HG02970 (cell line): ENCODE data around the gene SP2.

ENCODE experiments used
- ATAC-seq: cut with Tn5 transposase; IDR thresholded peaks from one replicate; pipeline ENCODE4 v1.9.1; 2021; ENCODE audit warnings: mild to moderate bottlenecking, moderate library complexity, moderate number of reproducible peaks; ENCODE audit not compliant: unreplicated experiment, low FRiP score

The SP2 gene

DNA sequence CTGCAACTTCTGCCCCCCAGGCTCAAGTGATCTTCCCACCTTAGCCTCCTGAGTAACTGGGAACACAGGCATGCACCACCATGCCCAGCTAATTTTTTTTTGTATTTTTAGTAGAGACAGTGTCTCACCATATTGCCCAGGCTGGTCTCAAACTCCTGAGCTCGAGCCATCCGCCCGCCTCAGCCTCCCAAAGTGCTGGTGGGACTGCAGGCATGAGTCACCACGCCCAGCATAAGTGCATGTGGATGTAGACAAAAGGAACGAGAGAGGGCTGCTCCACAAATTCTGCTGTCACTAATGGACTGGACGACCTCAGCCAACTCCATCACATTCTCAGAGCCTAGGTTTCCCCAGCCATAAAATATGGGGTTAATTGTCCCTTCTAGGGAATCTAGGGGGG lies 7.7 kb upstream of the SP2 start:
- ATAC-seq = no peak

DNA sequence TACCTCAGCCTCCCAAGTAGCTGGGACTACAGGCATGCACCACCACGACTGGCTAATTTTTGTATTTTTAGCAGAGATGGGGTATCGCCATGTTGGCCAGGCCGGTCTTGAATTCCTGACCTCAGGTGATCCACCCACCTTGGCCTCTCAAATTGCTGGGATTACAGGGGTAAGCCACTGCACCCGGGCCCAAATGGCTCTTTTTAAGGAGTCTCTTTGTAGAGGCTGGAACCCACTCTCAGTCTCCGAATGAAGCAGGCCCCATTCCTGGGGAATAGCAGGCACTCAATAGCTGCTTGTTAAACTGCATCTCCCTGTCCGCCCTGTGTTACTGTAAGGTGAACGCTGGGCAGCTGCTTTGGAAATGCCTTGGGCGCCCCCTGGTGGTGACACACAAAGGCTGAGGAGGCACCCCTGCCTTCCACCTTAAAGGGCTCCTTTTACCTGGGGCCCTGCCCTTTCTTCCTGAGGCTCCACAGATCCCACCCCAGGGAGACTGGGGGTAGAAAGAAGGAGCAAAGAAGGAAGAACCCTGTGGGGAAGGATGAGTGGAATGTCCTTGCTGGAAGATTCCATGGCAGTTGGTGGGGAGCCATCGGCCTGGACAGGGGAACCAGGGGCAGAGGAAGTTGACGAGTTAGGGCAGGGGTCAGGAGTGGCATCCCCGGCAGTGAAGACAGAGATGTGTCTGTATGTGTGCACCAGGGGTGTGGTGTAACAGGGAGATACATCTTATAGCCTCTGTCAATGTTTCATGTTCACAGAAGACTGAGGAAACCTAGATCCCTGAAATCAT lies 6.1 kb upstream of the SP2 start:
- no peak for ATAC-seq

DNA sequence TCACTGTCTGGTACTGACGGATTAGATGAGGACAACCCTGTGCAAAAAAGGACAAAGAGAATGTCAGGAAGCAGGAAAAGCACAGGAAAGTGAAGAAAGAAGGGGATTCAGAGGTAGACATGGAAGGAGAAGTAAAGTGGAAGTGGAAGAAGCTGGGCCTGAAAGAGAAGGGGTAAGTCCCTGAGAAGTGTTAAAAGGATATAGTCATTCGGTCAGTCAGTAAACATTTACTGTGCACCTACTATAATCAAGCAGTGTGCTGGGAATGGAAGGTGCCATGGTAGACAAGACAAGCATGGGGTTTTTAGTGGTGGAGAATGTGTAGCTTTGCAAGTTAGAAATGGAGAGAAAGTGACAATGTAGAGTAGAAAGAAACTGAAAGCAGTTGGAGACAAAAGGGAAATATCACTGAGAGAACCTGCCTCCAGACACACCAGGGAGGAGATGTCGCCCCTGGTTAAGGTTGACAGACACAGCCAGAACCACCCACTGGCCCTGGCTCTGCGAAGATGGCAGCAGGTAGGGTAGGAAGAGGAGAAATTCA lies 4.4 kb upstream of the SP2 start:
- ATAC-seq = no peak

DNA sequence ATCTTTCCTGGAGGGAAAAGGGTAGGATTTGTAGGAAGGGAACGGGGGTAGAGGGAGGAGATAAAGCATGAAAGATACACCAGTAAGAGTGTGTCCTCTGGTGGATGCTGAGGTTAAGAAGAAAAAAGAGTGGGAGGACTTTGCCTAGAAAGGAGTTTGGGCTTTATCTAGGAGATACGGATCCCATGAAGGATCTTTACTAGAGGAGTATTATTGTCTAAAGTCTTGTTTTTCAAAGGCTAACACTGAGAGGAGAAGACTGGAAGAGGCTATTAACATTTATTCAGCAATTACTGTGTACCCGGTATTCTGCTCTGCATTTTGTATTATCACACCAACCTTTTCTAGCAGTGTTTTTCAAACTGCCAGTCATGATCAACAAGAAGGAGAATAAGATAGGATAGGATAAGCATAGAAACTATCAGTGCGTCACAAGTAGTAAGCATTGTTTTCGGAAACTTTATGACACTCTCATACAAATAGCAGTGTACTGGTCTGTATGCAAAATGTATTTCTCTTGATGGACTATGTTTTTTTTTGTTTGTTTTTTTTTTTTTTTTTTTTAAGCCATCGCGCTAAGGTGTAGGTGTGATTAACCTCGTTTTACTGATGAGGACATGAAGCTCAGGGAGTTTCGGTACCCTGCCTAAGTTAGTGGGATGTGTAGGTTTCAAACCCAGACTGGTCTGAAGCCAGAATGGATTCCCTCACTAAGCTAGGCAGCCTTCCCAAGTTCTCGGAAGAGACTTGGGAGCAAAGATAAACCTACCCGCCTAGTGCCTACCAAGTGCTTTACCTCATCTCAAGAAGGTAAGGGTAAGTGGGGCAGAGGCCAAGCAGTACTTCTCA lies 1.3 kb upstream of the SP2 start:
- no peak for ATAC-seq

DNA sequence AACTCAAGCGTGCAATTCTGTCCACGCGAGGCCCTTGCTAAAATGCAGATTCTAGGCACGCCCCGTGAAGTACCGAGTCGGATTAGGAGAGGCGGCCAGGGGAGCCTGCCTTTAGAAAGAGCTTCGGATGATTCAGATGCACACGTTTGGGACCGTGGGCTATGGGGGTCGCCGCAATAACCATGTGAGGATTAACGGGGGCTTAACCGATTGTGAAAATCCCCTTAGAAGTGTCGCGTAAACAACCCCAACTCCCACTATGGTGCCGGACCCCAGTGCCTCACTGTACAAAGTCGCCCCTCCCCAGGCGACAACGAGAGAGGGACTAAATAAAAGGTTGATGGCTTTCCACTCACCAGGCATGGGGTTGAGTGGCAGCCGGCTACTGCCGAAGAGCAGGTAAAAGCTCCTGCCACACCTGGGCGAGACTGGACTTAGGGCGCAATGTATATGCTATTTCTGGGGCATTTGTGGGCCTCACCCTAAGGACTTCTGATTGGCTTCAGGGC lies 635 bp upstream of the SP2 start:
- no peak for ATAC-seq

DNA sequence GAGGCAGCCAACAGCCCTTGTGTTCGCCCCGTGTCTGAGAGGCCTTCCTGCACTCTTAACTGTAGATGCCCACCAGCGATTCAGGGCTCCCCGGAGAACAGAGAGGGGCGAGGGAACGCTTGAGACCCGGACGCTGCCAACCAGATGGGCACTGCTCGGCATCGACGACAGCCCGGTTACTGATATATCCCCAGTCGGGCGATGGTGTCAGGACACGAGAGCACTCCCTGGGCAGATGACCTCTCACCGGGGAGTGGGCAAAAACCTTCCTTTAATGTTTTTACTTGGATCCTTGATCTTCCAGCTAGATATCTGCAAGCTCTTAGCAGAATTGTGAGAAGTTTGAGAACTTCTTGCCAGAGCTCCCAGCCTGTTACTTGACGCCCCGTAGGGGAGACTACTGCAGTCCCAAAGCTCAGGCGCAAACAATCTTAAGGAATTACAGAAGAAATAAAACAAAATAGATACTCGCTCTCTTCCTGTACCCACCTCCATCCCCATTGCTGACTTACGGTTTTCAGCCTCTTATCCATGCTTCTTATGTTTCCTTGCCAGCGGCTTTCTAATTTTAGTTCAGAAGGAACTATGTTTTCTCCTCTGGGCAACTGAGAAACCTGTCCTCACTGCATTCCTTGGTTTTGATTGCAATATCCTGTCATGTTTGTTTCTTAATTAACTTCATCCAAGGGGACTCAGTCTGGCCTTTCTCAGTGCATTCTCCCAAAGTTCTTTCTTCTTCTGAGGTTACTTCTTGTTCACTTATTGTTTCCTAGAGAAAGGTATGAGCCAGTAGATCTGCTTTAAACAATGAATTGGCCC lies 845 bp downstream of the SP2 start:
- ATAC-seq = peak; percentile 3

DNA sequence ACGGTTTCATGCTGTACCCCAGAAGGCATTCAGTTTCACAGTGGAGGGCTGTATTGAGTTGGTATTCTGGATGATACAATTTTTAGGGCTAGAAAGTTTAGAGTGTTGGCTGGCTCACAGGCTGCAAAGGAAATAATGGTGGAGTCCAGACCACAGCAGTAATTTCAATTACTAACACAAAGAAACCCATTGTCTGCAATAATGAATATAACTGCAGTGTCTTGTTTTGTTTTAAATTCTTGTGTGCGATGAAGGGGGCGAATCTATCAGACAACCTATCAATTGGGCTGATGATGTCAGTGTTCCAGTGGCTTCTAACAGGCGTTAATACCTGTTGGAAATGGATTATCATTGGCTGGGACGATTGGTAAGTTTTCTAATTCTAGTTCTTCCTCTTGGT lies 1.5 kb downstream of the SP2 start:
- no peak for ATAC-seq

DNA sequence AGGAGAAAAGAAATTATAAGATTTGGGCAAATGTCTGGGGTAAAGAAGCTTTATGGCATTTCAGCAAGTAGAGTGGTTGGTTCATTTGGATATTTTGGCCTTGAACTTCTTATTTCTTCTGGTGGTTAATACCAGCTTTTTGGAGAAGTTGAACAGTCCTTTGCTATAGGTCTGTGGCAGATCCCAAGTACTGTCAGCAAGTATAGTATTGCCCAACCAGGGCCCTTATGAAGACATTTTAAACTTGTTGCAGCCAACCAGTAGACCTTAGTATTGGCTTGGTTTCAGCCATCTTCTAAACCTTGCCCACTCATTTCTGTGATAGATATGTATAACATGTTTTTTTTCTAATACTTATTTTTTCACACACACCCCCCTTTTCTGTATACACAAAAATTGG lies 2.2 kb downstream of the SP2 start:
- ATAC-seq = no peak

DNA sequence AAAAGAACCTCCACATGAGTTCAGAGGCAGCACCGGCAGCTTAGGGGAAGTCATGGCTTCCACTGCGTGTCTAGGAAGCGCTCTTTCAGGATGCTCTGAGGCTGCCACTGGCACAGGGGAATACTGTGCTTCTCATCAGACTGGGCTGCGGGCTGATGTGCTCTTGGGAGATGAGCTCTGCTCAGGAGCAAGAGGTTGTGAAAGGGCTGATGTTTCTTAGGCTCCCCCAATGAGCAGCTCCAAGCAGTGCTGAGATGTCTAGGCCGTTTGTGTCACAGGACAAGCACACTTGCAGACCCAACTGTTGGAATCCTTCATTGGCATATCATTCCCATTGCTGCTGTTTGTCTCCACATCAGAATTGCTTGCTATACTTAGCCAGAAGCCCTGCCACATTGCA lies 3.6 kb downstream of the SP2 start:
- no peak for ATAC-seq

DNA sequence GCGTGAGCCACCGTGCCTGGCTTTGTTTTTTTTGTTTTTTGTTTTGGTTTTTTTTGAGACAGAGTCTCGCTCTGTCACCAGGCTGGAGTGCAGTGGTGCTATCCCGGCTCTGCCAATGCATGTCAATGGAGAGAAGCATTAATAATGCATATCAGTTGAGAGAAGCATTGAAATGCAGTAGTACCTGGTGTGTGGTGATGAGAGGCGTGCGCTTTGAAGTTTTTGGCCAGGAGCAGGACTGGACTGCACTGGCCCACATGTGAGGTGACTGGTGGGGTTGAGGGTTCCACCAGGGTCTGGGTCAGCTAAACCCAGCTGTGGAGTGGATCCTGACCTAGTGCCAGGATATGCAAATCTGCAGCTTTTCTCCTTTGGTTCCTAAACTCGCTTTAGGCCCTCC lies 5.4 kb downstream of the SP2 start:
- no peak for ATAC-seq

DNA sequence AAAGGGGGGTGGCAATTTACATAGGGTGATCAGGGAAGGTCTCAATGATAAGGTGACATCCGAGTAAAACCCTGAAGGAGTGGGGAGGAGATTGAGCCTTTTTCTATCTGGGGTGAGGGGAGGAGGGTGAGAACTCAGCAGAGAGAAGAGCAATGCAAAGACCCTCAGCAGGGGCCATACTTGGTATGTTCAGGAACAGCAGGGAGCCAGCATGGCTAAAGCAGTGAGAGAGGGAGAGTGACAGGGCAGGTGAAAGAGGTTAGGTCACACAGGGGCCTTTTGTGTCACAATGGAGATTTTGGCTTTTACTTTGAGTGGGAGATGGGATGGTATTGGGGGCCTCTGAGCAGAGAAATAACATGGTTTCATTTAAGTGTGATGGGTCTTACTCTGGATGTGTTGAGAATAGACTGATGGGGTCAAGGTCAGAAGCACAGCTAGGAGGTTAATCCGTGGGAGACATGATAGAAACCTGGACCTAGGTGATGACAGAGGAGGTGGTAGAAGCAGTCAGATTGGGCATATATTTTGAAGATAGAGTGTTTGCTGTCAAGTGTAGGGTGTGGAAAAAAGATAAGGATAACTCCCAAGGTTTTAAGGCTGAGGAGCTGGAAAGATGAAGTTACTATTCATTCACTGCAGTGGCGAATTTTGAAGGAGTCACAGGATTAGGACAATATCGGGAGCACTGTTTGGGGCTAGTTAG lies 6.2 kb downstream of the SP2 start:
- ATAC-seq = no peak

DNA sequence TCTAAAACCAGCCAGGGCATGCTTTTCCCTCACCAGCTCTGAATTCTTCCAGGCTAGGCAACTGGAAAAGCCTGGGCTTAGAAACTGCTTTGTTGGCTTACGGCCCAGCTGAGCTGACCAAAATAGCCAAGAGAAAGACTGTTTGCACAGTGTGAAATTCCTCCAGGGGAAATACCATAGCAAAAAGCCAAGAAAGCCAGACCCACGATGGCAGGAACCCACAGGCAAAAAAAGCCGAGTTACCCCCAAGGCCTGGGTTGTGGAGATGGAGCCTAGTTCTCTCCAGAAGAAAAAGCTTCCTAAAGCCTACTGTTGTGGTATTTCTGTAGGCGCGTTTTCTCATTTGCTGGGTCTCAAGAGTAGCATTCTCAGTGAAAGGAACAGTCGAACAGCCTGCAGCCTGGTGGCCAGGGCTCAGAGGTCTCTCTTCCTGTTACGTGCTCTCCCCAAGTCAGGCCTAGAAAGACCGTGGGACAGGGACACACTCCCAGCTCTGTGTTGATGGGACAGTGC lies 9.2 kb downstream of the SP2 start:
- no peak for ATAC-seq

DNA sequence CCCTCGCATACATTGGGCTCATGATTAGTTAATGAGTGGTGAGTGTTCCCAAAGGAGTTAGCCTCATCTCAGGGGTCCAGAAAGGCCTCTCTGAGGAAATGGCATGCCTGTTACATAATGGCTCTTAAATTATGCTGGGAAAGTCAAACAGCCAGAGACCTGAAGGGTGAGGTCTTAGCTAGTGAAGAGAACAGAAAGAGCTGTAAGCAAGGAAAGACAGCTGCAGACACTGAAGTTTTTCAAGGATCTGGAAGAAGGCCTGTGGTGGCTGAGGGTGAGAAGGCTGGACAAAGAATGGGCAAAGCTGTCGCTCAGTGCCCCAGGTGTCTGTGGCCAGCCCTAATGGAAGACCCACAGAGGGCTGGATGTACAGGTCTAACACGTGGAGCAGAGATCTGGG lies 10.4 kb downstream of the SP2 start:
- ATAC-seq = no peak

DNA sequence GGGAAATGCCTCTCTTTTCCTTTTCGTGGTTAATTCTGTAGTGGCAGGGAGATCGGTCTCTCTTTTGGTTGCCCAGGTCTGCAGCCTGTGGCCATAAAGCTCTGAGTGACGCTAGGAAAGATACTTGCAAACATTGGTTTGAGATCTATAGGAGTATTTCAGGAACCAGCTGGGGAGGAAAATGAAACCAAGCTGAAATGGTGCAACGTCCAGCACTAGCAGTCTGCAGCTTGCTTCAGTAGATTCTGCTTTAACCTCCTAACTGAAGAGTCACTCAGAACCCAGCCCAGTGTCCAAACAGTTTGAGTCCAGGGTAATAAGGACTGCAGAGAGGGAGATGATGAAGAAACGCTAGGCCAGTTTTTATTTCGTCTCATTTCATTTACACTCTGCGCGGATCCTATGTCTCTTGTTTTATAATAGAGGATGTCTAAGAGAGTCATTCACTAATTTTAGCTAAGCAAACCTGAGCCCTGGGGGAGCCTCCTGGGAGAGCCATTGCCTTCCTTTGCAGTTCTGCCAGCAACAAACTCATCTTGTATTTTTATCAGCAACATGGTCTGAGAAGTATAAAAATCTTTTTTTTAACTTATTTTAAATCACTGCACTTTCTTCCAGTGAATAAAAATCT lies 12.0 kb downstream of the SP2 start:
- no peak for ATAC-seq

DNA sequence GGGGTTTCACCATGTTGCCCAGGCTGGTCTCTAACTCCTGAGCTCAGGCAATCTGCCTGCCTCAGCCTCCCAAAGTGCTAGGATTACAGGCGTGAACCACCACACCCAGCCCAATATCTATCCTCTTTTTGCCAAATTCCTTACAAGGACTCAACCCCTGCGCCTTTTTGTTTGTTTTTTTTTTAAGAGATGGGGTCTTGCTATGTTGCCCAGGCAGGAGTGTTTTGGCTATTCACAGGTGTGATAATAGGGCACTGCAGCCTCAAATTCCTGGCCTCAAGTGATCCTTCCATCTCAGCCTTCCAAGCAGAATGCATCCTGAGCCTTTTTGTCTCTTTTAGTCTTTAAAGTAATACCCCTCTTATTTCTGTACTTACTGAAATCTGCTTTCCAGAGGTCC lies 17.0 kb downstream of the SP2 start:
- ATAC-seq = no peak

DNA sequence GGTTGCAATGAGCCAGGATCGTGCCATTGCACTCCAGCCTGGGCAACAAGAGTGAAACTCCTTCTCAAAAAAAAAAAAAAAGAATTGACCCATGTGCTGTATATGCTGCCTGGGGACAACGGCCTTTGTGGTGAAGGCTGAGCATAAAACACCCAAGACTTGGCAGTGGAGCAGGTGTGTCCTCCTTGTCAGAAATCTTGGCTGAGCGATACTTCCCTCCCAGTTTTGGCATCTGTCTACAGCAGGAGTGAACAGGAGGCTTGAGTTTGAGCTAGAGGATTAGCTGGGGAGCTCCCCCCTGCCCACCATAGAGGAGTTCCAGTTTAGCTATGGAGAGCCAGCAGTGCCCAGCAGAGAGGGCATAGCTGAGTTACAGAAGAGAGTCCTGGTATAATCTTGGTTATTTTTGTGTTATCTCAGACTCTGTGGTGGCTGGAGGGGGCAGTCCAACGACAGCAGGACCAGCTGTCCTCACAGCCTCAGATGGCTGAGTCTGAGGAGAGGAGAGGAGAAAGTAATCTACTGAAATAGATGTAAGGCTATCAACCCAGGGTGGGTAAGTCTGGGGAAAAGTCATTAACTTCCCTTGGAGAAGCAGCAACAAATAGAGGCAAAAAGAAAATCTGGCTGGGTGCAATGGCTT lies 18.4 kb downstream of the SP2 start:
- ATAC-seq = no peak

DNA sequence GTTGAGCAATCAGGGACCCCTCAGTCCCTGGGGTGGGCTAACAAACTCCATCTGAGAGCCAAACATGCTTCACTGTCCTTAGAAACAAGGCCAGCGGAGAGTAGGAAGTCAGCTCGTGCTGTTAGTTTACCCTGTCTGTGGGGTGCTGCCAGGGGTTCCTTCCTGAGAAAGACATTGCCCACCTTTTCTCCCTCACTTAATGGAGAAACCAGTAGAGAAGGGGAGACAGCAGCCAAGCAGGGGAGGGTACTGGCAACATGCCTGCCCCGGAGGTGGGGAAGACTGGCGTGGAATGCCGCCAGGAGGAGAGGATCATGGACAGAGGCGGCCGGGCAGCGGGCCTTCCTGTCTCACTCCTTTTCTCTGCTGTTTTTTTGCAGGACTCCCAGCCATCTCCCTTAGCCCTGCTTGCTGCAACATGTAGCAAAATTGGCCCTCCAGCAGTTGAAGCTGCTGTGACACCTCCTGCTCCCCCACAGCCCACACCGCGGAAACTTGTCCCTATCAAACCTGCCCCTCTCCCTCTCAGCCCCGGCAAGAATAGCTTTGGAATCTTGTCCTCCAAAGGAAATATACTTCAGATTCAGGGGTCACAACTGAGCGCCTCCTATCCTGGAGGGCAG lies 19.9 kb downstream of the SP2 start:
- no peak for ATAC-seq

DNA sequence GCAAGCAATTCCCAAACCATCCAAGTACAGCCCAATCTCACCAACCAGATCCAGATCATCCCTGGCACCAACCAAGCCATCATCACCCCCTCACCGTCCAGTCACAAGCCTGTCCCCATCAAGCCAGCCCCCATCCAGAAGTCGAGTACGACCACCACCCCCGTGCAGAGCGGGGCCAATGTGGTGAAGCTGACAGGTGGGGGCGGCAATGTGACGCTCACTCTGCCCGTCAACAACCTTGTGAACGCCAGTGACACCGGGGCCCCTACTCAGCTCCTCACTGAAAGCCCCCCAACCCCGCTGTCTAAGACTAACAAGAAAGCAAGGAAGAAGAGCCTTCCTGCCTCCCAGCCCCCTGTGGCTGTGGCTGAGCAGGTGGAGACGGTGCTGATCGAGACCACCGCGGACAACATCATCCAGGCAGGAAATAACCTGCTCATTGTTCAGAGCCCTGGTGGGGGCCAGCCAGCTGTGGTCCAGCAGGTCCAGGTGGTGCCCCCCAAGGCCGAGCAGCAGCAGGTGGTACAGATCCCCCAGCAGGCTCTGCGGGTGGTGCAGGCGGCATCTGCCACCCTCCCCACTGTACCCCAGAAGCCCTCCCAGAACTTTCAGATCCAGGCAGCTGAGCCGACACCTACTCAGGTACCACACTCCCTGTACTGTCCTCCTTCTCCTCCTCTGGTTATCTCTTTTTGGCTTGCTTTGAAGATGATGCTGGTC lies 20.6 kb downstream of the SP2 start:
- no peak for ATAC-seq
